ENCODE data around the gene IL17RE.
"Not testable (repeated sequence)": the region's sequence is repeated elsewhere in the genome, so short reads cannot be mapped to it uniquely, and the experiment has no call there.

Gene IL17RE

GRCh38 chr3:9867106-9867505 is 35.5 kb upstream of the IL17RE start:
- Mint-ChIP-seq H3K36me3 (ENCODE audit: low read depth) (no peaks in the 10 kb centered on the region), H3K9me3 (no peaks in the 10 kb centered on the region), H3K4me1 (peaks cover 9% of the 10 kb centered on the region), H3K27ac (no peak overlapping the region), H3K27me3 (ENCODE audit: low read depth, poor library complexity) (peaks cover 15% of the 10 kb centered on the region), H3K4me3 (no peak overlapping the region)
- TF ChIP-seq CTCF (IDR thresholded peaks at IDR 0.05) = no peak
- DNase-seq = no peak

GRCh38 chr3:9869955-9870354 is 32.7 kb upstream of the IL17RE start:
- no peaks in the 10 kb centered on the region for H3K4me1 Mint-ChIP-seq
- no peak overlapping the region for H3K27ac Mint-ChIP-seq
- no peaks in the 10 kb centered on the region for H3K36me3 Mint-ChIP-seq (ENCODE audit: low read depth)
- DNase-seq = no peak
- TF ChIP-seq CTCF (IDR thresholded peaks at IDR 0.05) = no peak
- peaks cover 13% of the 10 kb centered on the region for H3K27me3 Mint-ChIP-seq (ENCODE audit: low read depth, poor library complexity)
- no peaks in the 10 kb centered on the region for H3K9me3 Mint-ChIP-seq
- H3K4me3 Mint-ChIP-seq = no peak overlapping the region

- DNase-seq = no peak
- no peak for TF ChIP-seq CTCF (IDR thresholded peaks at IDR 0.05)
- H3K27ac Mint-ChIP-seq = no peak overlapping the region
- peaks cover 17% of the 10 kb centered on the region for H3K27me3 Mint-ChIP-seq (ENCODE audit: low read depth, poor library complexity)
- no peaks in the 10 kb centered on the region for H3K36me3 Mint-ChIP-seq (ENCODE audit: low read depth)
- H3K4me1 Mint-ChIP-seq = no peaks in the 10 kb centered on the region
- no peaks in the 10 kb centered on the region for H3K9me3 Mint-ChIP-seq
- no peak overlapping the region for H3K4me3 Mint-ChIP-seq
These were observed 31.7 kb upstream of the IL17RE start for GRCh38 chr3:9870978-9871377.

GRCh38 chr3:9872067-9872466 is 30.6 kb upstream of the IL17RE start:
- H3K4me1 Mint-ChIP-seq; H3K36me3 Mint-ChIP-seq (ENCODE audit: low read depth); DNase-seq; H3K4me3 Mint-ChIP-seq; H3K27ac Mint-ChIP-seq; H3K9me3 Mint-ChIP-seq: not testable (repeated sequence)
- H3K27me3 Mint-ChIP-seq (ENCODE audit: low read depth, poor library complexity) = peaks cover 14% of the 10 kb centered on the region

GRCh38 chr3:9875448-9875847 is 27.2 kb upstream of the IL17RE start:
- Mint-ChIP-seq H3K27ac (no peak overlapping the region), H3K4me1 (no peaks in the 10 kb centered on the region), H3K4me3 (no peak overlapping the region), H3K9me3 (no peaks in the 10 kb centered on the region), H3K36me3 (ENCODE audit: low read depth) (no peaks in the 10 kb centered on the region), H3K27me3 (ENCODE audit: low read depth, poor library complexity) (peaks cover 19% of the 10 kb centered on the region)
- no peak for DNase-seq
- TF ChIP-seq CTCF (IDR thresholded peaks at IDR 0.05) = no peak

GRCh38 chr3:9876255-9876654 is 26.4 kb upstream of the IL17RE start:
- H3K27me3 Mint-ChIP-seq (ENCODE audit: low read depth, poor library complexity) = peaks cover 19% of the 10 kb centered on the region
- H3K4me1 Mint-ChIP-seq; H3K27ac Mint-ChIP-seq; DNase-seq; H3K9me3 Mint-ChIP-seq; H3K36me3 Mint-ChIP-seq (ENCODE audit: low read depth); H3K4me3 Mint-ChIP-seq: not testable (repeated sequence)

GRCh38 chr3:9876991-9877390 is 25.7 kb upstream of the IL17RE start:
- Mint-ChIP-seq H3K4me1 (no peaks in the 10 kb centered on the region), H3K27me3 (ENCODE audit: low read depth, poor library complexity) (peaks cover 19% of the 10 kb centered on the region), H3K9me3 (no peaks in the 10 kb centered on the region), H3K4me3 (no peak overlapping the region), H3K27ac (no peak overlapping the region), H3K36me3 (ENCODE audit: low read depth) (no peaks in the 10 kb centered on the region)
- no peak for DNase-seq
- TF ChIP-seq CTCF (IDR thresholded peaks at IDR 0.05) = no peak

Data from nephron progenitor cell (in vitro differentiated cells).